ENCODE data around the gene PTPRR.
A peak's percentile ranks its signal among the peaks of the same experiment; 100 is the strongest.

DNA sequence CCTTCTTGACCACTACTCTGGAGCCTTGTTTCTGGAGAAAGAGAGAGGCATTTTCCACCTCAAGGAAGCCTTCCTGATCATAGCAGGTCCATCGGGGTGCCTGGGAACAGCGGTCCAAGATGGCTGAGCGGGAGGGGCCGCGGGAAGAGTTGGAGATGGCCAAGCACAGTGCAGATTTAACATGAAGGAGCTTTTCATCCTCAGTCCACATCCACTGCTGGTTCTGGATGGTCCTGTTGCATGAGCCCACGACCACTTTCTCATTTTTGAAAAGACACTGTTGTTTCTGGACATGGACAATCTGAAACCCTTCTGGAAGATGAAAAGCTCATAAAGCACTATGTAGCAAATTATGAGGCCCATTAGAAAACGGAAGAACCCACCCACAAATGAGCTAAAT is 284.8 kb downstream of the PTPRR start:
- no peak for TF ChIP-seq EZH2 (IDR thresholded peaks at IDR 0.05; ENCODE audit: borderline replicate concordance, low read depth, low read length, severe bottlenecking)
- TF ChIP-seq, protein P1, sequence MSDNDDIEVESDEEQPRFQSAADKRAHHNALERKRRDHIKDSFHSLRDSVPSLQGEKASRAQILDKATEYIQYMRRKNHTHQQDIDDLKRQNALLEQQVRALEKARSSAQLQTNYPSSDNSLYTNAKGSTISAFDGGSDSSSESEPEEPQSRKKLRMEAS (IDR thresholded peaks at IDR 0.05; ENCODE audit: insufficient read depth, insufficient read length): no peak
- peak; percentile 12 for TF ChIP-seq POLR2AphosphoS5 (IDR thresholded peaks at IDR 0.05; ENCODE audit: insufficient read depth, low read depth, low read length)
- TF ChIP-seq, protein P2, sequence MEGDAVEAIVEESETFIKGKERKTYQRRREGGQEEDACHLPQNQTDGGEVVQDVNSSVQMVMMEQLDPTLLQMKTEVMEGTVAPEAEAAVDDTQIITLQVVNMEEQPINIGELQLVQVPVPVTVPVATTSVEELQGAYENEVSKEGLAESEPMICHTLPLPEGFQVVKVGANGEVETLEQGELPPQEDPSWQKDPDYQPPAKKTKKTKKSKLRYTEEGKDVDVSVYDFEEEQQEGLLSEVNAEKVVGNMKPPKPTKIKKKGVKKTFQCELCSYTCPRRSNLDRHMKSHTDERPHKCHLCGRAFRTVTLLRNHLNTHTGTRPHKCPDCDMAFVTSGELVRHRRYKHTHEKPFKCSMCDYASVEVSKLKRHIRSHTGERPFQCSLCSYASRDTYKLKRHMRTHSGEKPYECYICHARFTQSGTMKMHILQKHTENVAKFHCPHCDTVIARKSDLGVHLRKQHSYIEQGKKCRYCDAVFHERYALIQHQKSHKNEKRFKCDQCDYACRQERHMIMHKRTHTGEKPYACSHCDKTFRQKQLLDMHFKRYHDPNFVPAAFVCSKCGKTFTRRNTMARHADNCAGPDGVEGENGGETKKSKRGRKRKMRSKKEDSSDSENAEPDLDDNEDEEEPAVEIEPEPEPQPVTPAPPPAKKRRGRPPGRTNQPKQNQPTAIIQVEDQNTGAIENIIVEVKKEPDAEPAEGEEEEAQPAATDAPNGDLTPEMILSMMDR (IDR thresholded peaks at IDR 0.05; ENCODE audit: extremely low read depth in 1 of 2, insufficient read depth in 1 of 2, low read depth in 1 of 2, low read length in 2 of 2): no peak
- no peak for TF ChIP-seq JUN (IDR thresholded peaks at IDR 0.05; ENCODE audit: borderline replicate concordance, insufficient read depth, insufficient read length, low read depth)
- peak; percentile 56 for TF ChIP-seq POLR2A (IDR thresholded peaks at IDR 0.05; ENCODE audit: low read depth, low read length)
